ENCODE results near the gene FAM53B. TPM values are rescaled to one million over a fixed set of nuclear protein-coding genes. Genes with fewer than 3 reads are reported as not detected.
A peak's percentile ranks its signal among the peaks of the same experiment; 100 is the strongest.
"Not testable (repeated sequence)": the region's sequence is repeated elsewhere in the genome, so short reads cannot be mapped to it uniquely, and the experiment has no call there.

Gene FAM53B
- total and polyA plus RNA-seq, 4 donors: 5.1 to 20.6 (median 9.6) TPM

DNA sequence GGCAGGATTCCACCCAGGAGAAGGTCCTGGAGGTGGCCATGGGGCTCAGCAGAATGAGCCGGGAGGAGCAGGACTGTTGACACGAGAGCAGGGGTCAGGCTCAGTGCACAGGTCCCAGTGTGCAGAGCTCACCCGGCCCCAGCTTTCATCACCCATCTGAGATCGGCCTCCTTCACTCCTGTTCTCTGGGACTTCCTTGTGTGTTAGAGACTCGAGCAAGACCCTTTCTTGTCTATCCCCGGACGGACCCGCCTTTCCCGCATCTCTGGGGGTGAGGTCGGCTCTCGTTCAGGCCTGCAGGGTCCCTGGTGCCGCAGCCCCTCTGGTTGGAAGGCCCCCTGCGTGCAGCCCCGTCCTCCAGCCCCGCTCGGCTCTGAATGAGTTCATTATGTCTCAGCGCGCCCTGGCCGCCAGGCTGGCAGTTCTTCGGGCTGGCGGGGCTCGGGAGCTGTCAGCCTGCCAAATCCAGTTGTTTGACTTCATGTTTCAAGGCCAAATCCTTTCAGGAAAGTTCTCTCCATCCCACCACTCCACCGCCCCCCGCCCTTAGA, 154.6 kb downstream of the FAM53B start:
- DNase-seq: peak; percentile 60 to 85
- Histone ChIP-seq H3K4me3 (ENCODE audit: low read length in 2 of 2) (no peak overlapping the region), H3K4me1 (ENCODE audit: control insufficient read depth in 1 of 2, insufficient read depth in 2 of 2, low read length in 2 of 2) (no peaks in the 10 kb centered on the region)

DNA sequence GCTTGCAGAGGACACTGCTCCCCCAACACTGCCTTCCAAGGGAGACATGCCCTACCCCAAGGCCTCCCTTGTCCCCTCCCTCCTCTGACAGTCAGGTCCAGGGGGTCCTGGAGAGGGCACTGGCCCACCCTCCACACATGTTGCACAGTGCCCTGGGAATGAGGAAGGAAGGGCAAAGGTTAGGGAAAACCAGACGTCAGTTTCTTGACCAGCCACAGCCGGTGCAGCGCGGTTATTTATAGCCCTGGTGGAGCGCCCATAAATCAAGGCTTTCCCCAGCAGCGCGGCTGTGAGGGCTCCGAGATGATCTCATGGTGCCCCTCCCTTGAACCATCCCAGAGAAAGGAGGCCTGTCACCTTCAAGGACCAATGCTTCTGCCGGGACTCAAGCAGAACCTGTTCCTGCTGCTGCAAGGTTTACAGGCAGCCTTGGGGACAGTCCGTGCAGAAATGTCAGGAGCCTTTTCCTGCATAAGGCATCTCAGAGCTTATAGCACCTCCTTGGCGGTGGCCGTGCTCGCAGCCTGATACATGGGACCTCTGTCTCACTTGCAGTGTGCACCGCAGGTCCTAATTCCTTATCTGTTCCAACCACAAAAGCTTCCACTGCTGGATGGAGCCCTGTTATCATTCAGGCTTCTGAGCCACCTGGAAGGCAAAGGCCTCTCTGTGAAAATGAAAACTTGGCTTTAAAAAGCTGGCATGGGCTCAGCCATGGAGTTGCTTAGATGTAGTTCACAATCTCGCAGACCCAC, 155.3 kb downstream of the FAM53B start:
- WGBS, 2 donors: 2 to 4% methylated on average over 15 of the region's 15 CpGs
- H3K36me3 ChIP-seq (ENCODE audit: control insufficient read depth in 1 of 2, insufficient read depth in 2 of 2, low read length in 1 of 2): no peaks in the 10 kb centered on the region
- peak; percentile 70 to 83 for DNase-seq
- H3K4me3 ChIP-seq (ENCODE audit: low read length in 2 of 2): no peak overlapping the region
- no peak overlapping the region for H3K27ac ChIP-seq (ENCODE audit: low read depth in 1 of 2, low read length in 2 of 2)
- intact Hi-C loops (cut with DNase I): no loop called here
- no peaks in the 10 kb centered on the region for H3K4me1 ChIP-seq (ENCODE audit: control insufficient read depth in 1 of 2, insufficient read depth in 2 of 2, low read length in 2 of 2)
- peak; percentile 69 for ATAC-seq (ENCODE audit: low FRiP score)
- no peaks in the 10 kb centered on the region for H3K27me3 ChIP-seq (ENCODE audit: control insufficient read depth in 1 of 2, insufficient read depth in 2 of 2, low read length in 1 of 2)
- H3K9me3 ChIP-seq (ENCODE audit: control insufficient read depth, low read length): no peaks in the 10 kb centered on the region

More for the DNA sequence above, 154.6 kb downstream of the FAM53B start:
- intact Hi-C loops (cut with DNase I): no loop called here
- ATAC-seq (ENCODE audit: low FRiP score): peak; percentile 64
- no peaks in the 10 kb centered on the region for H3K27me3 ChIP-seq (ENCODE audit: control insufficient read depth in 1 of 2, insufficient read depth in 2 of 2, low read length in 1 of 2)
- no peaks in the 10 kb centered on the region for H3K36me3 ChIP-seq (ENCODE audit: control insufficient read depth in 1 of 2, insufficient read depth in 2 of 2, low read length in 1 of 2)
- H3K9me3 ChIP-seq (ENCODE audit: control insufficient read depth, low read length): no peaks in the 10 kb centered on the region
- no peak overlapping the region for H3K27ac ChIP-seq (ENCODE audit: low read depth in 1 of 2, low read length in 2 of 2)
- 7 to 9% methylated on average over 24 of the region's 24 CpGs for WGBS, 2 donors

DNA sequence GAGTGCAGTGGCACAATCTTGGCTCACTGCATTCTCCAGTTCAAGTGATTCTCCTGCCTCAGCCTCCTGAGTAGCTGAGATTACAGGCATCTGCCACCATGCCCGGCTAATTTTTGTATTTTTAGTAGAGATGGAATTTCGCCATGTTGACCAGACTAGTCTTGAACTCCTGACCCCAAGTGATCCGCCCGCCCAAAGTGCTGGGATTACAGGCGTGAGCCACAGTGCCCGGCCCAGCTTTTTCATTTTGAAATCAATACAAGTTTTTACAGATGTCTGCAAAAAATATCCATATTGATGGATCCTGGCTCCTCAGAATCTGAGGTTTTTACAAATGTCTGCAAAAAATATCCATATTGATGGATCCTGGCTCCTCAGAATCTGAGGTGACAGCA, 155.8 kb downstream of the FAM53B start:
- DNase-seq: peak in 1 of 2 donors; percentile 23
- intact Hi-C loops (cut with DNase I); H3K27me3 ChIP-seq (ENCODE audit: control insufficient read depth in 1 of 2, insufficient read depth in 2 of 2, low read length in 1 of 2); H3K27ac ChIP-seq (ENCODE audit: low read depth in 1 of 2, low read length in 2 of 2); H3K9me3 ChIP-seq (ENCODE audit: control insufficient read depth, low read length); H3K36me3 ChIP-seq (ENCODE audit: control insufficient read depth in 1 of 2, insufficient read depth in 2 of 2, low read length in 1 of 2); ATAC-seq (ENCODE audit: low FRiP score); H3K4me3 ChIP-seq (ENCODE audit: low read length in 2 of 2); H3K4me1 ChIP-seq (ENCODE audit: control insufficient read depth in 1 of 2, insufficient read depth in 2 of 2, low read length in 2 of 2): not testable (repeated sequence)
- 56 to 73% methylated on average over 6 of the region's 6 CpGs for WGBS, 2 donors

- no peak overlapping the region for H3K27ac ChIP-seq (ENCODE audit: low read depth in 1 of 2, low read length in 2 of 2)
Observed at GRCh38 chr10:124587811-124588211, 156.4 kb downstream of the FAM53B start.

DNA sequence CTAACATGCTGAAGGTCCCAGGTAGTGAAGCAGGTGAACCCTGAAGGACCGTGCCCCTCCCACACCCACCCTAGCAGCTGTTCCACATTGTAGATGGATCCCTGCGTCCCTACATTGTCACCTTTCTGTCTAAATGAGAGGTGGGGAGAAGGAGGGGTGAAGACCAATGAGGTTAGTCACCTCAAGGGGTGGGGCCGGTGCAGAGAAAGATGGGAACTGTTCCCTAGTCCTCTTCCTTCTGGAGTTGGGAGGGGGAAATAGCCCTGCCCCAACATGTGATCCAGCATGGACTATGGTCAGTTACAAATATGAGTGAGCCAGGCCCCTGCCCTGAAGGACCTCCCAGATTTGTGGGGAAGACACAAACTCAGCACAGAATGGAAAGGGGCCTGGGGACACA, 158.0 kb downstream of the FAM53B start:
- Histone ChIP-seq H3K27ac (ENCODE audit: low read depth in 1 of 2, low read length in 2 of 2) (no peak overlapping the region), H3K9me3 (ENCODE audit: control insufficient read depth, low read length) (no peaks in the 10 kb centered on the region), H3K36me3 (ENCODE audit: control insufficient read depth in 1 of 2, insufficient read depth in 2 of 2, low read length in 1 of 2) (no peaks in the 10 kb centered on the region), H3K27me3 (ENCODE audit: control insufficient read depth in 1 of 2, insufficient read depth in 2 of 2, low read length in 1 of 2) (no peaks in the 10 kb centered on the region), H3K4me3 (ENCODE audit: low read length in 2 of 2) (no peak overlapping the region), H3K4me1 (ENCODE audit: control insufficient read depth in 1 of 2, insufficient read depth in 2 of 2, low read length in 2 of 2) (no peaks in the 10 kb centered on the region)
- 91 to 96% methylated on average over 3 of the region's 3 CpGs for WGBS, 2 donors
- intact Hi-C loops (cut with DNase I): no loop called here
- ATAC-seq (ENCODE audit: low FRiP score) (no peak), DNase-seq (peak in 1 of 2 donors; percentile 39)

More at GRCh38 chr10:124587811-124588211, 156.4 kb downstream of the FAM53B start:
- no peaks in the 10 kb centered on the region for H3K27me3 ChIP-seq (ENCODE audit: control insufficient read depth in 1 of 2, insufficient read depth in 2 of 2, low read length in 1 of 2)
- no peaks in the 10 kb centered on the region for H3K4me1 ChIP-seq (ENCODE audit: control insufficient read depth in 1 of 2, insufficient read depth in 2 of 2, low read length in 2 of 2)
- peak in 1 of 2 donors; percentile 66 for DNase-seq
- H3K9me3 ChIP-seq (ENCODE audit: control insufficient read depth, low read length): no peaks in the 10 kb centered on the region
- no peaks in the 10 kb centered on the region for H3K36me3 ChIP-seq (ENCODE audit: control insufficient read depth in 1 of 2, insufficient read depth in 2 of 2, low read length in 1 of 2)
- H3K4me3 ChIP-seq (ENCODE audit: low read length in 2 of 2): no peak overlapping the region
- no peak for ATAC-seq (ENCODE audit: low FRiP score)
- 68 to 81% methylated on average over 11 of the region's 11 CpGs for WGBS, 2 donors
- intact Hi-C loops (cut with DNase I): no loop called here

DNA sequence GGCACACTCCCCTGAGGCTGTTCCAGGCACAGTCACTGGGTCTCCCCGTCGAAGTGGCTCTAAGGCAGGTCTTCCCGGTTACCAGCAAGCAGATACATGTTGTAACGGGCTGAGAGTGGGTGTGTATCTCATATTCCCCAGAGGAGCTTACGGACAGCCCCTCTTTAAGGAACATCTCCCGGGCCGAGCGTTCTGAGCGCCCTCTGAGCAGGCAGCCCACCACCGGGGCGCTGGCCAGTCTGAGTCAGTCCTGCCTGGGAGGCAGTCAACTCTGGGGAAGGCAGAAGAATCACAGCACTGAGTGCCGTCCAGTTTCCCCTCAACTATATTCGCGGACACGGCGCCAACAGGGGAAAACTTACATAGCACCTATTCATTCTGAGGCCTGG, 165.2 kb downstream of the FAM53B start:
- Histone ChIP-seq H3K4me3 (ENCODE audit: low read length in 2 of 2) (no peak overlapping the region), H3K36me3 (ENCODE audit: control insufficient read depth in 1 of 2, insufficient read depth in 2 of 2, low read length in 1 of 2) (no peaks in the 10 kb centered on the region), H3K4me1 (ENCODE audit: control insufficient read depth in 1 of 2, insufficient read depth in 2 of 2, low read length in 2 of 2) (no peaks in the 10 kb centered on the region), H3K9me3 (ENCODE audit: control insufficient read depth, low read length) (no peaks in the 10 kb centered on the region), H3K27ac (ENCODE audit: low read depth in 1 of 2, low read length in 2 of 2) (no peak overlapping the region), H3K27me3 (ENCODE audit: control insufficient read depth in 1 of 2, insufficient read depth in 2 of 2, low read length in 1 of 2) (no peaks in the 10 kb centered on the region)
- DNase-seq (peak; percentile 45 to 85), ATAC-seq (ENCODE audit: low FRiP score) (peak; percentile 79)
- intact Hi-C loops (cut with DNase I): no loop called here
- WGBS, 2 donors: 11 to 20% methylated on average over 16 of the region's 16 CpGs

- 67 to 79% methylated on average over 23 of the region's 23 CpGs for WGBS, 2 donors
- peak; percentile 31 for ATAC-seq (ENCODE audit: low FRiP score)
- Histone ChIP-seq H3K27ac (ENCODE audit: low read depth in 1 of 2, low read length in 2 of 2) (no peak overlapping the region), H3K36me3 (ENCODE audit: control insufficient read depth in 1 of 2, insufficient read depth in 2 of 2, low read length in 1 of 2) (no peaks in the 10 kb centered on the region), H3K4me3 (ENCODE audit: low read length in 2 of 2) (no peak overlapping the region), H3K9me3 (ENCODE audit: control insufficient read depth, low read length) (no peaks in the 10 kb centered on the region), H3K4me1 (ENCODE audit: control insufficient read depth in 1 of 2, insufficient read depth in 2 of 2, low read length in 2 of 2) (no peaks in the 10 kb centered on the region), H3K27me3 (ENCODE audit: control insufficient read depth in 1 of 2, insufficient read depth in 2 of 2, low read length in 1 of 2) (no peaks in the 10 kb centered on the region)
- peak; percentile 39 to 64 for DNase-seq
- intact Hi-C loops (cut with DNase I): no loop called here
Observed at GRCh38 chr10:124578231-124579010, 165.8 kb downstream of the FAM53B start.

GRCh38 chr10:124577651-124578050, 166.5 kb downstream of the FAM53B start:
- WGBS, 2 donors: 90 to 93% methylated on average over 3 of the region's 3 CpGs
- ATAC-seq (ENCODE audit: low FRiP score): no peak
- Histone ChIP-seq H3K27ac (ENCODE audit: low read depth in 1 of 2, low read length in 2 of 2) (no peak overlapping the region), H3K36me3 (ENCODE audit: control insufficient read depth in 1 of 2, insufficient read depth in 2 of 2, low read length in 1 of 2) (no peaks in the 10 kb centered on the region), H3K4me1 (ENCODE audit: control insufficient read depth in 1 of 2, insufficient read depth in 2 of 2, low read length in 2 of 2) (no peaks in the 10 kb centered on the region), H3K27me3 (ENCODE audit: control insufficient read depth in 1 of 2, insufficient read depth in 2 of 2, low read length in 1 of 2) (no peaks in the 10 kb centered on the region), H3K4me3 (ENCODE audit: low read length in 2 of 2) (no peak overlapping the region), H3K9me3 (ENCODE audit: control insufficient read depth, low read length) (no peaks in the 10 kb centered on the region)
- DNase-seq: peak; percentile 12 to 52
- intact Hi-C loops (cut with DNase I): no loop called here

Data from aorta (tissue), 5 donors.